ENCODE results near the gene PSME3.
A peak's percentile ranks its signal among the peaks of the same experiment; 100 is the strongest.

Gene PSME3

GRCh38 chr17:42844761-42845555 is 11.8 kb downstream of the PSME3 start:
- TF ChIP-seq POLR2AphosphoS5 (IDR thresholded peaks at IDR 0.05; ENCODE audit: borderline replicate concordance, low read depth, low read length) = no peak
- no peak for TF ChIP-seq FOXP2 (optimal IDR thresholded peaks at IDR 0.05; ENCODE audit: control extremely low read depth, extremely low read length, insufficient read depth)
- TF ChIP-seq EZH2 (IDR thresholded peaks at IDR 0.05) = no peak
- no peaks in the 10 kb centered on the region for H3K9me3 ChIP-seq (ENCODE audit: low read depth, low read length)
- H3K9ac ChIP-seq (ENCODE audit: insufficient read length) = no peak overlapping the region
- DNase-seq (ENCODE audit: low read depth, low spot score) = no peak
- H3K27ac ChIP-seq = no peak overlapping the region
- H3K4me3 ChIP-seq = no peak overlapping the region
- H3K36me3 ChIP-seq (ENCODE audit: insufficient read depth, low read length) = peaks cover 47% of the 10 kb centered on the region

DNA sequence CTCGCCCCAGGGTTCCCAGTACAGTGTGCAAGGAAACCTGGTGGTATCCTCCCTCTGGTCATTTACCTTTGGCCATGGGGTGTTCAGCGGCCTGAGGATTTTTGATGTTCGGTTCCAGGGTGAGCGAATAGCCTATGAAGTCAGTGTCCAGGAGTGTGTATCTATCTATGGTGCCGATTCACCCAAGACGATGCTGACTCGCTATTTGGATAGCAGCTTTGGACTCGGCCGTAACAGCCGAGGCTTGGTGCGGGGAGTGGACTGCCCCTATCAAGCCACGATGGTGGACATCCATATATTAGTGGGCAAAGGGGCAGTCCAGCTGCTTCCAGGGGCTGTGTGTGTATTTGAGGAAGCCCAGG is 12.3 kb downstream of the PSME3 start:
- Histone ChIP-seq H3K9ac (ENCODE audit: insufficient read length) (no peak overlapping the region), H3K9me3 (ENCODE audit: low read depth, low read length) (no peaks in the 10 kb centered on the region), H3K36me3 (ENCODE audit: insufficient read depth, low read length) (peaks cover 44% of the 10 kb centered on the region), H3K27ac (no peak overlapping the region), H3K4me3 (no peak overlapping the region)
- DNase-seq (ENCODE audit: low read depth, low spot score) = no peak
- TF ChIP-seq POLR2AphosphoS5 (IDR thresholded peaks at IDR 0.05; ENCODE audit: borderline replicate concordance, low read depth, low read length) (no peak), EZH2 (IDR thresholded peaks at IDR 0.05) (no peak), FOXP2 (optimal IDR thresholded peaks at IDR 0.05; ENCODE audit: control extremely low read depth, extremely low read length, insufficient read depth) (no peak)

DNA sequence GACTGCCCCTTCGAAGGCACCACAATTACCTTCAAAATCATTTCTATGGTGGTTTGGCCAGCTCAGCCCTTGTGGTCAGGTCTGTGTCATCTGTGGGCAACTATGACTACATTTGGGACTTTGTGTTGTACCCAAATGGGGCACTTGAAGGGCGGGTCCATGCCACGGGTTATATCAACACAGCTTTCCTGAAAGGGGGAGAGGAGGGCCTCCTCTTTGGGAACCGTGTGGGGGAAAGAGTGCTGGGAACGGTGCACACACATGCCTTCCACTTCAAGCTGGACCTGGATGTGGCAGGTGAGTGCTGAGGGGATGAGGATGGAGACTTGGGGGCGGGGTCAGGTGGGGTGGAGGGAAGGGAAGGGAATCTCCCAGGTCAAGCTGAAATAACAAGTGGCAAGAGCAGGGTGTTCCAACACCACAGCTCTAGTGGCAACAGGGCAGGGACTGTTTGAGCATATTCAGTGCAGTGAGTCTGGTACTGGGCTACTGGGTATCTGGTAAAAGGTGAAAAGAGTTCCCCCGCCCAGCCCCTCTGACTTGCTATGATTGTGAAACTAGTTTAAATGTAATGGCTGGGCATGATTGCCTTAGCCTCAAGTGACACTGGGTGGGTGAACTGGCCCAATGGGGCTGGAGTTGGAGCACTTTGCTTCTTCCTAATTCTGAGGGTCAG is 12.9 kb downstream of the PSME3 start:
- DNase-seq (ENCODE audit: low read depth, low spot score) = no peak
- no peak for TF ChIP-seq EZH2 (IDR thresholded peaks at IDR 0.05)
- no peak for TF ChIP-seq FOXP2 (optimal IDR thresholded peaks at IDR 0.05; ENCODE audit: control extremely low read depth, extremely low read length, insufficient read depth)
- peak; percentile 27; the same call in 1 of the 2 replicates for TF ChIP-seq POLR2AphosphoS5 (IDR thresholded peaks at IDR 0.05; ENCODE audit: borderline replicate concordance, low read depth, low read length)
- Histone ChIP-seq H3K9me3 (ENCODE audit: low read depth, low read length) (no peaks in the 10 kb centered on the region), H3K9ac (ENCODE audit: insufficient read length) (no peak overlapping the region), H3K27ac (no peak overlapping the region), H3K4me3 (no peak overlapping the region), H3K36me3 (ENCODE audit: insufficient read depth, low read length) (peaks cover 41% of the 10 kb centered on the region)

DNA sequence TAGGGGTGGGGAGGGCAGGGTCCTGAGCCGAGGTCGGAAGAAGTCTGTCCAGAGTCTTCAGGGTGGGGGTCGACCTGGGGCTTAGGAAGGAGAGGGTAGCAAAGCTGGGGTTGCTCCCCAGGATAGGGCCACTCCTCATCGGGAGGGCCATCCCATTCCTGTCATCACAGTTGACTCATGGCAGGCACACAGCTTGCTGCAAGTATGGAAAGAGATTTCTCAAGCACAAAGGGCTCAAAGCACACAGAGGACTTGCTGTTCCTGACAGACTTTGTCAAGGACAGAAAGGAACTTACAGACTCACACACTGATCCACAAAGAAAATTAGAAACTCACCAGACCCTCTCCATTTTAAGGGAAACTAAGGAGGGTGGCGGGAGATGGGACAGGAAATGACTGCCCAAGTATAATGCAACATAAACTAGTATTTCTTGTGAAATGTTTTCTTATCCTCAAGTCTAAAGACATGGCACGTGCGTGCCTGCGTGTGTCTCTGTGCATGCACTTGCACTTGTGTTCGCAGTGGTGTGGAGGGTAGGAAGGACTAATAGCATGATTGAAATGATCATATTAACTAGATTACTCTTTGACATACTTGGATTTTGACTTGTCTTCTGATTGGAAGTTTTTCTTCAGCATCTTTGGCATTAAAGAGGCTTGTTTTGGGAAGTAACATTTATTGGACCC is 13.5 kb downstream of the PSME3 start:
- Histone ChIP-seq H3K9ac (ENCODE audit: insufficient read length) (no peak overlapping the region), H3K4me3 (no peak overlapping the region), H3K36me3 (ENCODE audit: insufficient read depth, low read length) (peaks cover 34% of the 10 kb centered on the region), H3K9me3 (ENCODE audit: low read depth, low read length) (no peaks in the 10 kb centered on the region), H3K27ac (no peak overlapping the region)
- DNase-seq (ENCODE audit: low read depth, low spot score) = no peak
- TF ChIP-seq EZH2 (IDR thresholded peaks at IDR 0.05) = no peak
- no peak; the same call in 1 of the 2 replicates for TF ChIP-seq POLR2AphosphoS5 (IDR thresholded peaks at IDR 0.05; ENCODE audit: borderline replicate concordance, low read depth, low read length)
- TF ChIP-seq FOXP2 (optimal IDR thresholded peaks at IDR 0.05; ENCODE audit: control extremely low read depth, extremely low read length, insufficient read depth) = no peak

DNA sequence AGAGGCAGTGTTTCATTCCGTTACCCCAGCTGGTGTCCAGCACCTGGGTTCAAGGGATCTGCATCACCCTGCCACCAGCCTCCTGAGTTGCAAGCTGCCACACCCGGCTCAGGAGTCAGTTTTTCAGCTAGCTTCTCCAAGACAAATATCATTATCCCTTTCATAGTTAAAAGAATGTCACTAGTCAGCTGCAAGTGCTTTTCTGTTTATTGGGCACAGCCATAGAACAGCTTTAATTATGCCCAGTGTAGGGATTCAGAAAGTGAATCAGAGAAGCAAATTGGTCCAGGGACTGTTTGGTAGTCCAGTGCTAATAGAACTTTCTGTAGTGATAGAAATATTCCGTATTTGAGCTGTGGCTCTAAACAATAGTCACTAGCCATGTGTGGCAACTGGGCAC is 14.9 kb downstream of the PSME3 start:
- TF ChIP-seq FOXP2 (optimal IDR thresholded peaks at IDR 0.05; ENCODE audit: control extremely low read depth, extremely low read length, insufficient read depth) (no peak), POLR2AphosphoS5 (IDR thresholded peaks at IDR 0.05; ENCODE audit: borderline replicate concordance, low read depth, low read length) (no peak), EZH2 (IDR thresholded peaks at IDR 0.05) (no peak)
- Histone ChIP-seq H3K27ac (no peak overlapping the region), H3K9me3 (ENCODE audit: low read depth, low read length) (no peaks in the 10 kb centered on the region), H3K9ac (ENCODE audit: insufficient read length) (no peak overlapping the region), H3K36me3 (ENCODE audit: insufficient read depth, low read length) (peaks cover 22% of the 10 kb centered on the region), H3K4me3 (no peak overlapping the region)
- DNase-seq (ENCODE audit: low read depth, low spot score) = no peak

DNA sequence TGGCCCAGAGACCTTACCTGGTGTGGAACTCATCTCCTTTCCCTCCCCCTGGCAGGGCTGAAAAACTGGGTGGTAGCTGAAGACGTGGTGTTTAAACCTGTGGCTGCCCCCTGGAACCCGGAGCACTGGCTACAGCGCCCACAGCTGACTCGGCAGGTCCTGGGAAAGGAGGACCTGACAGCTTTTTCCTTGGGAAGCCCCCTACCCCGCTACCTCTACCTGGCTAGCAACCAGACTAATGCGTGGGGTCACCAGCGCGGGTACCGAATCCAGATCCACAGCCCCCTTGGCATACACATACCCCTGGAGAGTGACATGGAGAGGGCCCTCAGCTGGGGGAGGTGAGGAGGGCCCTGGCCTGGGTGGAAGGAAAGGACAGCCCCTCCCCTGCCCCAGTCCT is 15.8 kb downstream of the PSME3 start:
- Histone ChIP-seq H3K36me3 (ENCODE audit: insufficient read depth, low read length) (peaks cover 12% of the 10 kb centered on the region), H3K9ac (ENCODE audit: insufficient read length) (no peak overlapping the region), H3K4me3 (no peak overlapping the region), H3K9me3 (ENCODE audit: low read depth, low read length) (no peaks in the 10 kb centered on the region), H3K27ac (no peak overlapping the region)
- DNase-seq (ENCODE audit: low read depth, low spot score) = no peak
- TF ChIP-seq POLR2AphosphoS5 (IDR thresholded peaks at IDR 0.05; ENCODE audit: borderline replicate concordance, low read depth, low read length) (no peak), FOXP2 (optimal IDR thresholded peaks at IDR 0.05; ENCODE audit: control extremely low read depth, extremely low read length, insufficient read depth) (no peak), EZH2 (IDR thresholded peaks at IDR 0.05) (no peak)

- Histone ChIP-seq H3K9me3 (ENCODE audit: low read depth, low read length) (no peaks in the 10 kb centered on the region), H3K4me3 (no peak overlapping the region), H3K27ac (no peak overlapping the region), H3K36me3 (ENCODE audit: insufficient read depth, low read length) (peaks cover 7% of the 10 kb centered on the region; the same call in 1 of the 2 replicates), H3K9ac (ENCODE audit: insufficient read length) (no peak overlapping the region)
- no peak for DNase-seq (ENCODE audit: low read depth, low spot score)
- TF ChIP-seq EZH2 (IDR thresholded peaks at IDR 0.05) (no peak), FOXP2 (optimal IDR thresholded peaks at IDR 0.05; ENCODE audit: control extremely low read depth, extremely low read length, insufficient read depth) (no peak), POLR2AphosphoS5 (IDR thresholded peaks at IDR 0.05; ENCODE audit: borderline replicate concordance, low read depth, low read length) (no peak)
These were observed 16.4 kb downstream of the PSME3 start for GRCh38 chr17:42849451-42850181.
